ENCODE measurements around the gene SYT17. TPM values are rescaled to one million over a fixed set of nuclear protein-coding genes. Genes with fewer than 3 reads are reported as not detected.

SYT17 gene
- total and polyA plus RNA-seq, 8 donors = 12.3 to 26.3 (median 15.2) TPM

DNA sequence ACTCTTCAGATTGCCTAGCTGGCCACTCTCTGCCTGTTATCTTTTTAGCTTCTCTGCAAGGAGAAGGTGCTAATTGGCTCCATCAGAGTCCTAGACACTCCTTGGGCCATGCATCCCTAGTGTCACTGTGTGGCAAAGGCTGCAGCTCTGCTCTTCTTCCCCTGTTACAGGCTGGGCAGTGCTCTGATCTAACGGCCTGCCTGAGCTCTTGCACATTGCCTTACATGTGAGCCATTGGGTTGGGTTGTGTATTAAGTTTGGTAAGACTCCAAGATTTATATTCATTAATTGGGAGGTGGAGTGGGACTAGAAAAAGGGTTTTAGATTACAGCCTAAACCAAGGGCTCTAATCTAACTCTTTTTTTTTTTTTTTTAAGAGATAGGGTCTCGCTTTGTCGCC, 23.0 kb upstream of the SYT17 start:
- Histone ChIP-seq H3K27ac (no peak overlapping the region), H3K27me3 (no peaks in the 10 kb centered on the region), H3K4me1 (peaks cover 6 to 11% of the 10 kb centered on the region in 2 donors), H3K9me3 (no peaks in the 10 kb centered on the region), H3K4me3 (no peak overlapping the region), H3K36me3 (no peaks in the 10 kb centered on the region)
- intact Hi-C loops (cut with DNase I) = no loop called here
- no peak for ATAC-seq
- TF ChIP-seq, protein P1, sequence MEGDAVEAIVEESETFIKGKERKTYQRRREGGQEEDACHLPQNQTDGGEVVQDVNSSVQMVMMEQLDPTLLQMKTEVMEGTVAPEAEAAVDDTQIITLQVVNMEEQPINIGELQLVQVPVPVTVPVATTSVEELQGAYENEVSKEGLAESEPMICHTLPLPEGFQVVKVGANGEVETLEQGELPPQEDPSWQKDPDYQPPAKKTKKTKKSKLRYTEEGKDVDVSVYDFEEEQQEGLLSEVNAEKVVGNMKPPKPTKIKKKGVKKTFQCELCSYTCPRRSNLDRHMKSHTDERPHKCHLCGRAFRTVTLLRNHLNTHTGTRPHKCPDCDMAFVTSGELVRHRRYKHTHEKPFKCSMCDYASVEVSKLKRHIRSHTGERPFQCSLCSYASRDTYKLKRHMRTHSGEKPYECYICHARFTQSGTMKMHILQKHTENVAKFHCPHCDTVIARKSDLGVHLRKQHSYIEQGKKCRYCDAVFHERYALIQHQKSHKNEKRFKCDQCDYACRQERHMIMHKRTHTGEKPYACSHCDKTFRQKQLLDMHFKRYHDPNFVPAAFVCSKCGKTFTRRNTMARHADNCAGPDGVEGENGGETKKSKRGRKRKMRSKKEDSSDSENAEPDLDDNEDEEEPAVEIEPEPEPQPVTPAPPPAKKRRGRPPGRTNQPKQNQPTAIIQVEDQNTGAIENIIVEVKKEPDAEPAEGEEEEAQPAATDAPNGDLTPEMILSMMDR (IDR thresholded peaks at IDR 0.05) = no peak
- no peak for DNase-seq

DNA sequence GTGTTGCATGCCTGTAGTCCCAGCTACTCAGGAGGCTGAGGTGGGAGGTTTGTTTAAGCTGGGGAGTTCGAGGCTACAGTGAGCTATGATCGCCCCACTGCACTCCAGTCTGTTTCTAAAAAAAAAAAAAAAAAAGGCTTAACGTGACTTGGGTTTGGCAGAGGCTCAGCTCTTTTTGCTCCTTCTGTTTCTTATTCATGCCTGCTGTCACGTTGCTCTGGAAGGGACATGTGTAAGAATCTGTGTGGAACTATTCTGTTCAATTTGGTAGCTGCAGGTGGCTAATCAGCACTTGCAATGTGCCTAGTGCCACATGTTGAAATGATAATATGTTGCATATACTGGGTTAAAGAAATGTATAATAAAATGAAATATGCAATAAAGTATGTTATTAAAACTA, 20.9 kb upstream of the SYT17 start:
- intact Hi-C loops (cut with DNase I) = no loop called here
- no peaks in the 10 kb centered on the region for H3K27me3 ChIP-seq
- no peak for ATAC-seq
- no peak overlapping the region for H3K27ac ChIP-seq
- TF ChIP-seq, protein P1 (IDR thresholded peaks at IDR 0.05) = no peak
- no peak overlapping the region for H3K4me3 ChIP-seq
- H3K36me3 ChIP-seq = no peaks in the 10 kb centered on the region
- no peak for DNase-seq
- no peaks in the 10 kb centered on the region for H3K4me1 ChIP-seq
- no peaks in the 10 kb centered on the region for H3K9me3 ChIP-seq

DNA sequence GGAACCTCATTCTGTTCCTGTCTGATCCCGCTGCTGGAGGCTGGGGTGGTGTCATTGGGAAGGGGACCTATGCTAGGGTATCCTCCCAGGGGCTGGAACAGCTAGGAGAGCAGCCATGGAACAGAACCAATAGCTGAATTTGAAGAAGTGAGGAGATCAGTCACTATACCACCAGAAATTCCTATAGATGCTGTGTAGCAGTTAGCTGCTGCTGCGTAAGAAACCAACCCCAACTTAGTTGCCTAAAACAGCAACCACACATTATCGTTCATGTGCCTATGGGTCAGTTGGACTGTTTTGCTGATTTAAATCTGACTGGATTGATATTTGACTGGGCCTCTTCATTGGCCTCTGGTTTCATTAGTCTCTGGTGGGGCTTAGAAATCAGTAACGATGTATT, 20.4 kb upstream of the SYT17 start:
- TF ChIP-seq, protein P1 (IDR thresholded peaks at IDR 0.05) = no peak
- intact Hi-C loops (cut with DNase I) = no loop called here
- no peak overlapping the region for H3K4me3 ChIP-seq
- no peaks in the 10 kb centered on the region for H3K27me3 ChIP-seq
- H3K9me3 ChIP-seq = no peaks in the 10 kb centered on the region
- no peaks in the 10 kb centered on the region for H3K4me1 ChIP-seq
- DNase-seq (no peak), ATAC-seq (no peak)
- no peak overlapping the region for H3K27ac ChIP-seq
- no peaks in the 10 kb centered on the region for H3K36me3 ChIP-seq

DNA sequence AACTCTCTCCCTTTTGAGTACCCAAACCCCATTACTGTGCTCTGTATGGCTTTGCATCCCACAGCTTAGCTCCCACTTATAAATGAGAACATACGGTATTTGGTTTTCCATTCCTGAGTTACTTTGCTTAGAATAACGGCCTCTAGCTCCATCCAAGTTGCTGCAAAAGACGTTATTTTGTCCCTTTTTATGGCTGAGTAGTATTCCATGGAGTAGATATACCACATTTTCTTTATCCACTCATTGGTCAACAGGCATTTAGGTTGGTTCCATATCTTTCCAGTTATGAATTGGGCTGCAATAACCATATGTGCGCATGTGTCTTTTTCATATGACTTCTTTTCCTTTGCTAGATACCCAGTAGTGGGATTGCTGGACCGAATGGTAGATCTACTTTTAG, 19.9 kb upstream of the SYT17 start:
- intact Hi-C loops (cut with DNase I) = no loop called here
- H3K36me3 ChIP-seq = no peaks in the 10 kb centered on the region
- no peak overlapping the region for H3K27ac ChIP-seq
- no peaks in the 10 kb centered on the region for H3K4me1 ChIP-seq
- DNase-seq = no peak
- H3K9me3 ChIP-seq = no peaks in the 10 kb centered on the region
- no peaks in the 10 kb centered on the region for H3K27me3 ChIP-seq
- no peak overlapping the region for H3K4me3 ChIP-seq
- no peak for ATAC-seq
- TF ChIP-seq, protein P1 (IDR thresholded peaks at IDR 0.05) = no peak

DNA sequence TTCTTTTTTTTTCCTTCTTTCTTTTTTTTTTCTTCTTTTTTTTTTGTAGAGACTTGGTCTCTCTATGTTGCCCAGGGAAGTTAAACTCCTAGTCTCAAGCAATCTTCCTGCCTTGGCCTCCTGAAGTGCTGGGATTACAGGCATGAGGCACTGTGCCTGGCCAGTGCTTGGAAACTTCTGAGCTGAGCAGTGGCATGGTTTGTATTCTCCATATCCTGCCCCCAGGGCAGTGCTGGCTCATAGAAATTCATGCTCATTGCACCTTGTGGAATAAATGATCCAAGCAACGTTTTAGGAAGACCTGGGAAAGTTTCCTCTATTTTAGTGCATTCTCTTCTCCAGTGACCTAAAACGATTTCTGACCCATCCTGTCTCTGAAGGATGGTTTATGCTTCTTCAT, 16.7 kb upstream of the SYT17 start:
- Histone ChIP-seq H3K4me3 (no peak overlapping the region), H3K9me3 (no peaks in the 10 kb centered on the region), H3K27me3 (no peaks in the 10 kb centered on the region), H3K36me3 (no peaks in the 10 kb centered on the region), H3K4me1 (no peaks in the 10 kb centered on the region), H3K27ac (no peak overlapping the region)
- ATAC-seq = no peak
- TF ChIP-seq, protein P1 (IDR thresholded peaks at IDR 0.05) = no peak
- intact Hi-C loops (cut with DNase I) = no loop called here
- DNase-seq = no peak
